ENCODE measurements around the gene USP12.

USP12 gene

DNA sequence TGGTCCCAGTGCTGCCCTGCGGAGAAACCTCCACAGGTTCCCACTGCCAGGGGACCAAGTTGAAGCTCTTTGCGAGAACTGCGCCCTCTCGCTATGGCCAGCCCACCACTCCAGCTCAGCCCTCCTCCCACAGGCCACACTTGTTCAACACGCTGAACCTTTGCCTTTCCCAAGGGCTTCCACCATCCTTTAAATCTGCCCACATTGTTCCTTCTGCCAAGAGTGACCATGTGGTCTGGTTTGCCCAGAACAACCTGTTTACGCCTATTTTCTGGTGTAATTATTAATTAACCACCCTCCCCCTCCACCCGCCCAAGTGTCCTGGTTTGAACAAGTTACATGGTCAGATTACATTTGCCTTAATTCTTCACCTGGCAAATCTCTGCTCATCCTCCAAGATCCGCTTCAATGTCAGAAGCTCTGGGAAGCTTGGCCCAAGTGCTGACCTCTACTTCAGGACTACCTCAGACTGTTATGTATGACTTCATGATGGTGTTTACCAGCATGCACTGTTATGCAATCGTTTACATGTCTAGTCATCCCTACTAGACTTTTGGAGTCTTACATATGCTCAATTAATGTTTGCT, 12.0 kb upstream of the USP12 start:
- no peak for DNase-seq

DNA sequence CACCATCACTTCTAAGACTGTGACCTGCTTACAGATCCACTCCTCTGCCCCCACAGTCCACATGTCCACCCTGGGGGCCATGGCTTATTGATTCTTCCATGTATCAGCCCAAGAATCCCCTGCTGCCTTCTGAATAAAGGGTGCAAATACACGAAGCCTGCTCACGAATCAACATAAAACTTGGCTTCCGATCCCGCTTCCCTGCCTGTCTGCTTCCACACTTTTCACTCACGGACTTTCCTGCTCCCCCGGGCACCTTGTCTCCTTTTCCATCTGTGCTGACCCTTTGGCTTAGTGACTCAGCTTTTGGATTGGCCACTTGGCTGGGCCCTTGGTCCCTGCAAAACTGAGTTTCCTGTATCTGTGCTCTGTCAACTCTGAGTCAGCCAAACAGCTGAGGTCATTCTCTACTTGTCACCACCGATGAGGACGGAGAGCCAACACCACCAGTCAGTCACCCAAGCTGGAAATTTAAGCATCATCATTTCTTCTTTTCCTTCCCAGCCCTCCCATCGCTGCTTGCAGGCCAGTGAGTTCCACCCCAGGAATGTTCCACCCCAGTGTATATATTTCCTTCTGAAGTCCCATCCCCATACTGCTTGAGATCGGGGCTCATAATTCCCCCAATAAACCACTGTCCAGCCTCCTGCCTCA, 11.4 kb upstream of the USP12 start:
- DNase-seq, result no peak

GRCh38 chr13:27182054-27182453, 10.4 kb upstream of the USP12 start:
- no peak for DNase-seq

DNA sequence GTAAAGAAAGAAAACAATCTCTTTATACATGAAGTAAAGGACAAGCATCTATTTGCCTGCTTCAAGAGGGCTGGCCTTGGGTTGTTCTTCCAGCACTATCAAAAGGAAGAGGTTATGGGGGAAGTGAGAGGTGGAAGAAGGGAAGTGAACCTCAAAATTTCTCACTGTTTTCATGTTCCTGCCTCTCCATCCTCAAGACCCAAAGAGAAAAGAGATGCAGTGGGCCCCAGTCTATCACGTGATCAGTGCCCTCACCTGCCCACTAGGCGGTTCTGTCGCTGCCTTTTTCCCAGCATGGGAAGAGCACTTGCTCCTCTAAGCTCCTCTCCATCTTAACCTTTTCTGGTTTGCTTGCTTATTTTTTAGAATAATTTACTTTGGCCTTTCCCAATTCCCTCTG, 6.2 kb upstream of the USP12 start:
- DNase-seq, result no peak

DNA sequence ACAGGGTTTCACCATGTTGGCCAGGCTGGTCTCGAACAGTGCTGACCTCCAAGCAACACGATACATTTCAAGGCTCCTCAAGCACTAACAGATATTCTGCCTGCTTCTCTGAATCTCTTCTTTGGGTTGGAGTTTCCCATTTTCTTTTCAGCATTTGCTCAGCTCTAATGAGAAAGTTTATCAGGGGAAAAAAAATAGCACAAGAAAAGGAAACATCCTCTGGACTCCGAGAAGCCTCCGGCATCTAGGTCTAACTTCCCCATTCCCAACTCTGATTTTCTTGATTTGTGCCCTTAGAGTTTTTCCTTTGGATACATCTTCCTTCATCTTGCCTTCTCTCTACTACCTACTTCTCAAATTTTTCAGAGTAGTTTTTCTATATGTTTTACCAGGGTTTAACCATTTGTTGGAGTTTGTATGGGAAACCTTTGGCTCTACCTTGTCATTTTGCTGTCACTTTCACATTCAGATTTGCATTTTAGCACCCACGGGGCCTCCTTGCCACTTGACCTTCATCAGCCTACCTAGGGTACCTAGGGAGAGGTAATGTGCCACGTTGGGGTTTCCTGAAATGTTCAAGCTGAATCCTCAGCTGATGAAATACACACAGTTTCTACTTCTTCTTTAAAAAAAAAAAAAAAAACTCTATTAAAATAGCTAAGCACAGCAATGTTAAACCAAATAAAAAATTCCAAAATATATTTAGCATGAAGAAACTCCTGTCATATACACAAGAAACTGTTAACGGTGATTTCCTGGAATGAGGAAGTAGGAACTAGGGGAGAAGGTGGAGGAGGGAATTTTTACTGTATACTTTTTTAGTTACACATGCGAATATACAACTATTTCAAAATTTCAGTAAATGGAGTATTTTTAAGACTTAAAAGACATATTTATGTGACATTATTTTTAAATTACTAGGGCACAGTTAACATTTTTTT, 5.1 kb upstream of the USP12 start:
- no peak for DNase-seq

DNA sequence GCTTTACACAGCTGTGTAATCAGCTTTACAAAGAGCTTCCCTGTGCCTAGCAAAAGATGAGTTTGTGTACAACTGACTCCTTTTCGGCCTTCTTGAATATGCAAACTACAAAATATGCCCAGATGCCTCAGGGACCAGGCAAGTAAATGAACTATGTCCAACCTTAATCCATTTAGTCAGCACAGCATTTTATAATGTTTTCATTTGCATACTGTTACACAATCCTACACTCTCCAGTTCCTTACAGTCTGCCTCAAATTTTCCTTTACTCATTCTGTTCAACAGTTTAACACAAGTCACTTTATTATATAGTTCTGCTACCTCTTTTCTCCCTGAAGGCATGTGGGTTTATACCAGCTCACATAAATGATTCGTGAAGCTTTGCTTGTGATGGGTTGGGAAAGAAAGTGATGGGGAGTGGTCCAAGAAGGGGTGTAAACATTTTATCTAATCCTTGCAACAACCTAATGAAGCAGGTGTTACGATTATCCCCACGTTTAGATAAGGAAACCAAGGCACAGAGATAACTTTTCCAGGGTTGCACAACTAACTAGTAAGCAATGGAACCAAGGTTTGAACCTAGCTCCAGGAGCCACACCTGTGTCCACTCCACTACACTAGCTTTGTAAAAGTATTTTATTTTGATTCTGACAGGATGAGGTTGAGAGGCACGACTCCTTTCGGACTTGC, 3.3 kb upstream of the USP12 start:
- DNase-seq, result no peak

- no peak for DNase-seq
These were observed 858 bp upstream of the USP12 start for GRCh38 chr13:27172495-27172842.

GRCh38 chr13:27171827-27172494, 350 bp upstream of the USP12 start:
- peak; percentile 70 for DNase-seq

- DNase-seq, result no peak
These were observed 931 bp downstream of the USP12 start for GRCh38 chr13:27170516-27171243.

- DNase-seq, result no peak
These were observed 1.4 kb downstream of the USP12 start for GRCh38 chr13:27170221-27170515.

DNA sequence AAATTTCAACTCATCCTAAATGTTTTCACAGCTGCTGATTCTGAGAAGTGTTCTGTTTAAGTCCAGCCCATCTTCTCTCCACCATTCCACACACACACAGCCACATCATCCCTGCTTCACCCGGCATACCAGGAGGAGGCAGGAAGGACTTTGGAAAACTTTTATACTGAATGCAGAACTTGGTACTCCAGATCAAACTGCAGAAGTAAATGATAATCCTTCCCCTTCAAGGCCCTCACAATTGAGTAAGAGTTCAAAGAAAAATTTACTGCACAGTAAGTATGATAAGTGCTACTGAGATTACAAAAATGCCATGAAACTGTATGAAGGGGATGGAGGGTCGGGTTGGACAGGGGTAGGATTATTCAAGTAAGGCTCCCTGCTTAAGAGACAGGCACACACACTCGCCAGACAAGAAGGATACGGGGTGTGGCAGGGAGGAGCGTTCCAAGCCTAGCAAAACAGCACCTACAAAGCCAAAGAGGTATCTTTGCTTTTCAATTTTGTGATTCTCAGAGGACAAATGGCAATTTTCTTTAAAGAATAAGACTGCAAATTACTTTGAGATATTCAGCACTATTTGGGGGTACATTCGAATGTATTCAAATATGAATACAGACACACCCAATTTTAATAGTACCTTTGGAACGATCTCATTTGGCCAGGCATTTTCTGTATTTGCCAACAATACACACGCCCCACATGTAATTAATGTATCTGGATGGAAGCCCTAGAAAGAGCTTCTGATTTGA, 2.5 kb downstream of the USP12 start:
- no peak for DNase-seq

- no peak for DNase-seq
These were observed 3.5 kb downstream of the USP12 start for GRCh38 chr13:27168086-27168485.

DNA sequence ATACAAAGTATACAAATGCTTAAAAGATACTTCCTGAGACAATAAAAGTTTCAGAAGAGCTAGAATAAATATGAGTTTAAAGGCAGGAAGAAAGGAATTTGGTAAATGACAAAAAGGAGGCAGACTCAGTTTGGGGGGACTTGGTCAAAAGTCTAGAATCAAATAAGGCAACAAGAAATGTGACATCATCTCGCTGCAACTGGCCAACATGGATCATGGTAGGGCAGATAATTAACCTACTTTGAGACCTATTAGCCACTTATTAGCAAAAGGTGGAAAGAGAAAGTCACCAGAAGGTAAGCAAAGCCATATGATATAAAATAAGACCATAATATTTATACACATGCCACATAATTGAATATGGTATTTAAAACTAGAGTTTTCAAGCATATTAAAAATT, 5.3 kb downstream of the USP12 start:
- no peak for DNase-seq

DNA sequence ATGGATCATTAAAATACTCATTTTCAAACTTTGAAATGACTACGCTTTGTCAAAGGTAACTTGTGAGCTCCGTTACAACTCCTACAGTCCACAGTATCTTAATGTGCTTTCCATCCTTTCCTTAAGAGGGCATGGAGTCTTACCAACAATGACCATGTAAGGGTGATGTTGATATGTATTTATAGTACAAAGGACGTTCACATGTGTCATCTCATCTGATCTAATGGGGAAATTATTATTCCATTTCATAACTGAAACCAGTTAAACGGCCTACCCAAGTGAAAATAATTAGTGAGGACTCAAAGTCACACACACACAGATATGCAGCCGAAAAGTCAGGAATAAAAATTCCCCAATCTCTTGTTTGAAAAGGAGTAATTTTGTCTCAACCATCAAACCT, 9.6 kb downstream of the USP12 start:
- DNase-seq, result no peak

- no peak for DNase-seq
These were observed 10.2 kb downstream of the USP12 start for GRCh38 chr13:27161423-27161822.

GRCh38 chr13:27160657-27161295, 10.8 kb downstream of the USP12 start:
- no peak for DNase-seq

GRCh38 chr13:27159806-27160563, 11.6 kb downstream of the USP12 start:
- DNase-seq, result no peak

GRCh38 chr13:27158335-27158734, 13.3 kb downstream of the USP12 start:
- DNase-seq, result no peak

DNA sequence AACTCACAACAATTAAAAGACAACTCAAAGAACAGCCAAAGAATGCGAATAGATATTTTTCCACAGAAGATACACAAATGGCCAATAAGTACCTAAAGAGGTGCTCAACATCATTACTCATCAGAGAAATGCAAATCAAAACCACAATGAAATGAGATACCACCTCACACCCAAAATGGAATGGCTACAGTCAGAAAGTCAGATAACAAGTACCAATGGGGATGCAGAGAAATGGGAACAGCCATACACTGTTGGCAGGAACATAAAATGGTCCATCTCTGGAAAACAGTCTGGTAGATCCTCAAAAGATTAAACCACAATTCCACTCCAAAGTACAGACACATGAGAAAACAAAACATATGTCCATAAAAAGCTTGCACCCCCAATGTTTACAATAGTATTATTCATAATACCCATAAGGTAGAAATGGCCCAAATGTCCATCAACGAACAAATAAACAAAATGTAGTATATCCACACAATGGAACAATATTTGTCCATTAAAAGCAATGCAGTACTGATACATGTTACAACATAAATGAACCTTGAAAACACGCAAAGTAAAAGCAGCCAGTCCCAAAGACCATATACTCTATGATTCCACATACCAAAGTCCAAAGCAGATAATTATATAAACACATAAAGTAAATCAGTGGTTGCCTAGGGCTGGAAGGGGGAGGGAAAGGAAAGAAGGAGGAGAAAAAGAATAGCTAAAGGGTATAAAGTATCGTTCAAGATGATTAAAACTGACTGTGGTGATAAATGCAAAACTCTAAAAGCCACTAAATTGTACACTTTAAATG, 19.6 kb downstream of the USP12 start:
- no peak for DNase-seq

DNA sequence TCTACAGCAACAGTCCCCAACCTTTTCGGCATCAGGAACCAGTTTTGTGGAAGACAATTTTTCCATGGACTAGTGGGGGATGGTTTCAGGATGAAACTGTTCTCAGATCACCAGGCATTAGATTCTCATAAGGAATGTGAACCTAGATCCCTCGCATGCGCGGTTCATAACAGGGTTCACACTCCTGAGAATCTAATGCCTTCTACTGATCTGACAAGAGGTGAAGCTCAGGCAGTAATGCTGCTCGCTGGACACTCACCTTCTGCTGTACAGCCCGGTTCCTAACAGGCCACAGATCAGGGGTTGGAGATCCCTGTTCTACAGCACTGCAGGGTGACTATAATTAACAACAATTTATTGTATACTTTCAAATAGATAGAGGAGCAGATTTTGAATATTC, 21.9 kb downstream of the USP12 start:
- no peak for DNase-seq

Measured in NCI-H1105 (cell line).